IMR-90 (cell line): ENCODE results near the gene COL20A1. TPM values are rescaled to one million over a fixed set of nuclear protein-coding genes. Genes with fewer than 3 reads are reported as not detected.

Experiments used
- ATAC-seq: fragments of 200-7000 bp; cut with Tn5 transposase; 2 replicates; pipeline ENCODE4 v1.9.1; 2020; ENCODE audit warnings: low read depth, mild to moderate bottlenecking, moderate library complexity
- BruUV-seq: library from RNA; stranded (reverse); fragments of 400-500 nt; replicated peaks from 2 replicates; lab custom pipeline; 2021; lab: Mats Ljungman, UMichigan
- CTCF ChIA-PET: fragments of 300-600 bp; formaldehyde crosslinking; extraction: SDS; loops from one replicate; lab custom pipeline; 2021; ENCODE audit warnings: antibody characterized with exemption; lab: Yijun Ruan, JAX
- POLR2A ChIA-PET: fragments of 300-600 bp; sonication (Branson Sonifier 250); formaldehyde crosslinking; loops from one replicate; lab custom pipeline; 2022; ENCODE audit warnings: antibody characterized with exemption; ENCODE audit not compliant: unreplicated experiment; lab: Charles Lee
- DNase-seq: peaks from one replicate; pipeline ENCODE4 v3.0.0; 2013
- H2AFZ ChIP-seq: replicated peaks from 2 replicates; pipeline ENCODE3; 2013; ENCODE audit warnings: low read length, mild to moderate bottlenecking; ENCODE audit not compliant: poor library complexity
- H2AK5ac ChIP-seq: 2 replicates; pipeline ENCODE4 v1.6.1; 2013; ENCODE audit warnings: low read depth, low read length, inconsistent platforms
- H2AK9ac ChIP-seq: replicated peaks from 2 replicates; pipeline ENCODE3; 2013; ENCODE audit warnings: mild to moderate bottlenecking, low read depth, low read length, moderate library complexity; ENCODE audit not compliant: poor library complexity
- H2BK120ac ChIP-seq: 2 replicates; pipeline ENCODE4 v1.6.1; 2013; ENCODE audit warnings: low read depth, low read length, inconsistent platforms
- H2BK15ac ChIP-seq: 3 replicates; pipeline ENCODE4 v1.6.1; 2013; ENCODE audit warnings: low read depth, low read length, inconsistent platforms
- H2BK20ac ChIP-seq: 2 replicates; pipeline ENCODE4 v1.6.1; 2013; ENCODE audit warnings: low read depth, mild to moderate bottlenecking, inconsistent platforms, low read length, moderate library complexity
- H2BK5ac ChIP-seq: 2 replicates; pipeline ENCODE4 v1.6.1; 2013; ENCODE audit warnings: mild to moderate bottlenecking, low read depth, low read length, inconsistent platforms; ENCODE audit not compliant: poor library complexity, severe bottlenecking
- H3K14ac ChIP-seq: replicated peaks from 2 replicates; pipeline ENCODE4 v1.6.1; 2013; ENCODE audit warnings: low read depth, low read length, inconsistent platforms
- H3K18ac ChIP-seq: 2 replicates; pipeline ENCODE4 v1.6.1; 2013; ENCODE audit warnings: low read depth, low read length, control low read depth
- H3K23ac ChIP-seq: 2 replicates; pipeline ENCODE4 v1.6.1; 2013; ENCODE audit warnings: low read depth, low read length, inconsistent platforms
- H3K27ac ChIP-seq: 2 replicates; pipeline ENCODE4 v1.5.1; 2013; ENCODE audit warnings: mild to moderate bottlenecking, control low read depth, low read length; ENCODE audit not compliant: insufficient read depth
- H3K27me3 ChIP-seq: 2 replicates; pipeline ENCODE4 v1.6.1; 2013; ENCODE audit warnings: low read length; ENCODE audit not compliant: control insufficient read depth, insufficient read depth
- H3K36me3 ChIP-seq: 2 replicates; pipeline ENCODE4 v1.6.1; 2013; ENCODE audit warnings: low read length, mixed read lengths; ENCODE audit not compliant: control insufficient read depth, insufficient read depth
- H3K4ac ChIP-seq: 2 replicates; pipeline ENCODE4 v1.6.1; 2013; ENCODE audit warnings: low read depth, low read length, inconsistent platforms
- H3K4me1 ChIP-seq: 2 replicates; pipeline ENCODE4 v1.6.1; 2013; ENCODE audit warnings: low read length, mixed read lengths; ENCODE audit not compliant: control insufficient read depth, insufficient read depth
- H3K4me2 ChIP-seq: 2 replicates; pipeline ENCODE4 v1.6.1; 2013; ENCODE audit warnings: low read depth, mild to moderate bottlenecking, control low read depth, low read length, moderate library complexity
- H3K4me3 ChIP-seq: 2 replicates; pipeline ENCODE4 v1.5.1; 2013; ENCODE audit warnings: low read depth, mild to moderate bottlenecking, control low read depth, low read length, moderate library complexity; ENCODE audit not compliant: insufficient read depth
- H3K56ac ChIP-seq: 2 replicates; pipeline ENCODE4 v1.6.1; 2013; ENCODE audit warnings: low read length, inconsistent platforms; ENCODE audit not compliant: insufficient read depth; ENCODE audit errors: extremely low read depth
- H3K79me1 ChIP-seq, 2 experiments: 2 replicates each; pipeline ENCODE4 v1.6.1; 2013; ENCODE audit warnings: low read length in 2 of 2, inconsistent platforms in 1 of 2, low read depth in 1 of 2
- H3K9ac ChIP-seq: 2 replicates; pipeline ENCODE4 v1.6.1; 2013; ENCODE audit warnings: low read depth, low read length, control low read depth
- H3K9me1 ChIP-seq: 2 replicates; pipeline ENCODE4 v1.6.1; 2013; ENCODE audit warnings: low read length, inconsistent platforms; ENCODE audit not compliant: insufficient read depth
- H3K9me3 ChIP-seq: 2 replicates; pipeline ENCODE4 v1.6.1; 2013; ENCODE audit warnings: low read length; ENCODE audit not compliant: control insufficient read depth, insufficient read depth
- H4K20me1 ChIP-seq: 2 replicates; pipeline ENCODE4 v1.6.1; 2013; ENCODE audit warnings: low read length, inconsistent platforms; ENCODE audit not compliant: insufficient read depth
- H4K5ac ChIP-seq: 2 replicates; pipeline ENCODE4 v1.6.1; 2013; ENCODE audit warnings: mild to moderate bottlenecking, low read depth, low read length, control low read depth
- H4K8ac ChIP-seq, 2 experiments: 2 replicates each; pipeline ENCODE4 v1.6.1; 2013; ENCODE audit warnings: low read depth in 2 of 2, low read length in 2 of 2, control low read depth in 1 of 2, inconsistent platforms in 1 of 2
- H4K91ac ChIP-seq: 2 replicates; pipeline ENCODE4 v1.6.1; 2013; ENCODE audit warnings: low read depth, low read length, inconsistent platforms; ENCODE audit not compliant: insufficient read depth
- CEBPB ChIP-seq: IDR thresholded peaks from 2 replicates; pipeline ENCODE4 v1.6.1; 2012; ENCODE audit warnings: low read depth, low read length, improper control_type of control experiment
- SMC3 ChIP-seq: fragments of 150-350 bp; IDR thresholded peaks from 2 replicates; pipeline ENCODE4 v1.6.1; 2016; ENCODE audit warnings: low read depth, mild to moderate bottlenecking, antibody characterized with exemption, low read length, moderate library complexity
- WGBS, 2 experiments: methylation state at CpG; one replicate each; pipeline versions ENCODE4 v1.1.5 to v1.1.7; 2013; ENCODE audit warnings: missing lambda C conversion rate in 2 of 2; ENCODE audit not compliant: insufficient read length in 1 of 2; ENCODE audit errors: extremely low coverage in 2 of 2; 5-methylcytosine and 5-hydroxymethylcytosine counted together
- dilution Hi-C: fragments of 300-500 bp; cut with HindIII; formaldehyde crosslinking; loops from one replicate; pipeline ENCODE4 v1.14.3; 2018; ENCODE audit warnings: low sequenced_read_pairs; ENCODE audit not compliant: unreplicated experiment
- in situ Hi-C: fragments of 300-500 bp; cut with MboI; formaldehyde crosslinking; loops from 3 replicates; pipeline ENCODE4 v1.14.3; 2019; ENCODE audit warnings: low sequenced_read_pairs, inconsistent platforms, mixed read lengths
- intact Hi-C: fragments of 100-400 bp; cut with micrococcal nuclease; formaldehyde crosslinking; loops from 2 replicates; pipeline ENCODE4 v1.10.0; 2022
- polyA plus RNA-seq, 3 experiments: library from polyadenylated mRNA; depleted of rRNA; stranded (reverse); fragments of >200 nt; gene quantifications; 2 replicates each; pipeline ENCODE4 v1.2.3, GENCODE V29; 2012; ENCODE audit warnings: low replicate concordance in 1 of 3
- total RNA-seq: library from RNA; depleted of rRNA; stranded (reverse); fragments of >200 nt; gene quantifications from 2 replicates; pipeline ENCODE4 v1.2.3, GENCODE V29; 2012

COL20A1 gene
- total and polyA plus RNA-seq, 2 of the 4 experiments (the other 2 are of a cell fraction) = not detected

DNA sequence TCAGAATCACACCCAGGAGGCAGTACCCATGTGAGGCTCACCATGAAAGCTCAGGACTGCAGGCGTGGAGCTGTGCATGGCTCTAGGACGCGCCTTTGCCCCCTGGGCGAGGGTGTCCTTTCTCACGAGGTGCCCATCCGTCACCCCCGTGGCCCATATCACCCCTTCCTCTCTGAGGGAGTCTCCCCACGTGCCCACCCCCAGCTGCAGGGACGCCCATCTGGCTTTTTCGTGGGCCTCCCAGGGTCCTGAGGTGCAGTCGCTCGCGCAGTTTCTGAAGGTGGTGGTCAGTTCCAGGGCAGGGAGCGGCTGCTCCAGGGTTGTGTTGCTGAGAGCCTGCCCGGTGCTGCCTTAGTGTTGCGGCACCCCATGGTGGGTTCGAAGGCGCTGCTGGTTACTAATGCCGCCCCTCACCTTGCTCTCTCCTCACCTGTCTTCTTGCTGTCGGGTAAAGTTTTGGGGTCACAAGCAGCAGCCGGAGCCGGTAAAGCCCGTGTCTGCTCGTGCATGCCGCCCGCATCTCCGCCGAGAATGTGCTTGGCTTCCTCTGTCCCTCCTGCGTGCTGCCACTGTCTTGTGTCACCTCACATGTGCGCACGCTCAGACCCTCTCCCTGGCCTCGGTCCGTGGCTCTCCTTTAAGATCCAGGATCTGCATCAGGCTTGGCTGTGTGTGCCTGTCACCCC is 9.4 kb upstream of the COL20A1 start:
- H3K4me3 ChIP-seq = no peak overlapping the region
- no peak overlapping the region for H3K56ac ChIP-seq
- no peaks in the 10 kb centered on the region for H3K27me3 ChIP-seq
- H3K79me1 ChIP-seq = peaks cover 10 to 28% of the 10 kb centered on the region in 2 experiments
- no peak overlapping the region for H2BK15ac ChIP-seq
- peaks cover 52% of the 10 kb centered on the region for H4K20me1 ChIP-seq
- intact Hi-C loops (no loop called here), in situ Hi-C loops (no loop called here), dilution Hi-C loops (no loop called here)
- no peak overlapping the region for H4K91ac ChIP-seq
- H2AK5ac ChIP-seq = no peak overlapping the region
- H3K4me2 ChIP-seq = no peak overlapping the region
- BruUV-seq = no TSS peak
- no peak overlapping the region for H3K27ac ChIP-seq
- H3K4me1 ChIP-seq = no peaks in the 10 kb centered on the region
- peaks cover 82% of the 10 kb centered on the region for H3K36me3 ChIP-seq
- H2AFZ ChIP-seq = no peak overlapping the region
- DNase-seq (no peak), ATAC-seq (no peak)
- H2BK120ac ChIP-seq = no peak overlapping the region
- H2BK20ac ChIP-seq = no peak overlapping the region
- H3K18ac ChIP-seq = no peak overlapping the region
- POLR2A ChIA-PET = no interaction called here
- no peaks in the 10 kb centered on the region for H3K9me1 ChIP-seq
- H3K9me3 ChIP-seq = no peaks in the 10 kb centered on the region
- no peak overlapping the region for H3K4ac ChIP-seq
- no peak overlapping the region for H2AK9ac ChIP-seq
- no peak overlapping the region for H3K9ac ChIP-seq
- WGBS, 2 experiments = 91% methylated on average over 29 of the region's 33 CpGs; no CpG with 5 or more reads in 1 of the 2 experiments
- CTCF ChIA-PET = no interaction called here
- no peak overlapping the region for H4K5ac ChIP-seq
- no peak overlapping the region for H4K8ac ChIP-seq
- H3K14ac ChIP-seq = no peak overlapping the region
- H3K23ac ChIP-seq = no peak overlapping the region
- H2BK5ac ChIP-seq = no peak overlapping the region
- TF ChIP-seq SMC3 (no peak), CEBPB (no peak)
